DND-41 (cell line): Measurements from ENCODE around the gene SMG9.

Experiments used
- ATAC-seq: fragments of 200-7000 bp; cut with Tn5 transposase; 3 replicates; pipeline ENCODE4 v1.9.1; 2021; ENCODE audit warnings: low read depth; ENCODE audit not compliant: insufficient read depth
- DNase-seq: peaks from one replicate; pipeline ENCODE4 v3.0.0-alpha.2; 2020
- H2AFZ ChIP-seq: 2 replicates; pipeline ENCODE4 v1.6.0; 2012; ENCODE audit warnings: low read depth, low read length
- H3K27ac ChIP-seq: 2 replicates; pipeline ENCODE4 v1.5.1; 2012; ENCODE audit warnings: low read length, inconsistent platforms
- H3K27me3 ChIP-seq: fragments of 200-600 bp; sonication (generic); 2 replicates; pipeline ENCODE4 v1.6.0; 2012; ENCODE audit warnings: low read length, mild to moderate bottlenecking, inconsistent platforms; ENCODE audit not compliant: insufficient read depth, poor library complexity
- H3K36me3 ChIP-seq: 2 replicates; pipeline ENCODE4 v1.5.1; 2012; ENCODE audit warnings: low read length, inconsistent platforms; ENCODE audit not compliant: insufficient read depth
- H3K4me1 ChIP-seq: 2 replicates; pipeline ENCODE4 v1.5.1; 2012; ENCODE audit warnings: mild to moderate bottlenecking, low read length; ENCODE audit not compliant: insufficient read depth
- H3K4me2 ChIP-seq: 2 replicates; pipeline ENCODE4 v1.6.0; 2012; ENCODE audit warnings: mild to moderate bottlenecking, moderate library complexity, low read length, inconsistent platforms; ENCODE audit not compliant: insufficient read depth
- H3K4me3 ChIP-seq, 2 experiments: fragments of 200-600 bp in 1 of 2; shearing (Covaris generic) in 1 of 2; 2 replicates each; pipeline ENCODE4 v1.5.1; 2012 to 2016; ENCODE audit warnings: inconsistent platforms in 2 of 2, low read length in 2 of 2, mild to moderate bottlenecking in 2 of 2, low read depth in 1 of 2, moderate library complexity in 1 of 2
- H3K79me2 ChIP-seq: 2 replicates; pipeline ENCODE4 v1.6.0; 2012; ENCODE audit warnings: low read length, inconsistent platforms; ENCODE audit not compliant: insufficient read depth
- H3K9ac ChIP-seq: 2 replicates; pipeline ENCODE4 v1.6.0; 2012; ENCODE audit warnings: low read depth, mild to moderate bottlenecking, inconsistent platforms, low read length, moderate library complexity
- H3K9me3 ChIP-seq: 2 replicates; pipeline ENCODE4 v1.5.1; 2012; ENCODE audit warnings: low read length, moderate library complexity, mild to moderate bottlenecking, inconsistent platforms; ENCODE audit not compliant: insufficient read depth, severe bottlenecking
- H4K20me1 ChIP-seq: 2 replicates; pipeline ENCODE4 v1.6.0; 2012; ENCODE audit warnings: low read length; ENCODE audit not compliant: insufficient read depth
- EZH2 ChIP-seq: IDR thresholded peaks from 3 replicates; pipeline ENCODE4 v1.6.1; 2012; ENCODE audit warnings: borderline replicate concordance, low read depth, mild to moderate bottlenecking, moderate library complexity, low read length, inconsistent platforms; ENCODE audit not compliant: severe bottlenecking
- TF ChIP-seq, protein P1 (sequence below): IDR thresholded peaks from 2 replicates; pipeline ENCODE4 v1.5.1; 2012; ENCODE audit warnings: borderline replicate concordance, low read length, moderate library complexity, mild to moderate bottlenecking; ENCODE audit not compliant: poor library complexity, severe bottlenecking; ENCODE audit errors: extremely low read depth

Gene SMG9

DNA sequence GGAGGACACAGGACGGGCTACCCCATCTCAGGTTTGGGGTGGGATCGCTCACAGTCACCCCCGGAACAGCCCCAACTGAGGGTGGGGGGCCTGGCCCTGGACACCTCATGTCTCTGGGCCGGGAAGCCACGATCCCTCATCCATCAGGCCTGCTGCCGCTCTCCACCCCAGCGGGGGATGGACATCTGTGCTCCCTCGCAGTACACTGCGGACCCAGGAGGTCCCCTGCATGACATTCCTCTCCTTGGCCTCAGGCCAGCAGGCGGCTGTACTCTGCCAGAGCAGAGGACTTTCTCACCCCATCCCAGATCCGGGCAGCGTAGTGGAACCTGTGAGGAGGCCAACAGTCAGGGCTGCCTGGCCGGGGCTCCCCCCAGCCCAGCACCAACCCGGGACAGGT, 23.4 kb downstream of the SMG9 start:
- H3K4me2 ChIP-seq, result no peak overlapping the region
- DNase-seq, result no peak
- no peak overlapping the region for H3K27ac ChIP-seq
- TF ChIP-seq EZH2, result no peak
- TF ChIP-seq, protein P1, sequence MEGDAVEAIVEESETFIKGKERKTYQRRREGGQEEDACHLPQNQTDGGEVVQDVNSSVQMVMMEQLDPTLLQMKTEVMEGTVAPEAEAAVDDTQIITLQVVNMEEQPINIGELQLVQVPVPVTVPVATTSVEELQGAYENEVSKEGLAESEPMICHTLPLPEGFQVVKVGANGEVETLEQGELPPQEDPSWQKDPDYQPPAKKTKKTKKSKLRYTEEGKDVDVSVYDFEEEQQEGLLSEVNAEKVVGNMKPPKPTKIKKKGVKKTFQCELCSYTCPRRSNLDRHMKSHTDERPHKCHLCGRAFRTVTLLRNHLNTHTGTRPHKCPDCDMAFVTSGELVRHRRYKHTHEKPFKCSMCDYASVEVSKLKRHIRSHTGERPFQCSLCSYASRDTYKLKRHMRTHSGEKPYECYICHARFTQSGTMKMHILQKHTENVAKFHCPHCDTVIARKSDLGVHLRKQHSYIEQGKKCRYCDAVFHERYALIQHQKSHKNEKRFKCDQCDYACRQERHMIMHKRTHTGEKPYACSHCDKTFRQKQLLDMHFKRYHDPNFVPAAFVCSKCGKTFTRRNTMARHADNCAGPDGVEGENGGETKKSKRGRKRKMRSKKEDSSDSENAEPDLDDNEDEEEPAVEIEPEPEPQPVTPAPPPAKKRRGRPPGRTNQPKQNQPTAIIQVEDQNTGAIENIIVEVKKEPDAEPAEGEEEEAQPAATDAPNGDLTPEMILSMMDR, result no peak
- H3K79me2 ChIP-seq, result no peaks in the 10 kb centered on the region
- no peak overlapping the region for H2AFZ ChIP-seq
- no peaks in the 10 kb centered on the region for H3K9me3 ChIP-seq
- no peaks in the 10 kb centered on the region for H3K4me1 ChIP-seq
- peaks cover 76% of the 10 kb centered on the region for H3K36me3 ChIP-seq
- no peaks in the 10 kb centered on the region for H3K27me3 ChIP-seq
- H3K9ac ChIP-seq, result no peak overlapping the region
- H3K4me3 ChIP-seq, result no peak overlapping the region
- no peak for ATAC-seq
- H4K20me1 ChIP-seq, result no peaks in the 10 kb centered on the region

DNA sequence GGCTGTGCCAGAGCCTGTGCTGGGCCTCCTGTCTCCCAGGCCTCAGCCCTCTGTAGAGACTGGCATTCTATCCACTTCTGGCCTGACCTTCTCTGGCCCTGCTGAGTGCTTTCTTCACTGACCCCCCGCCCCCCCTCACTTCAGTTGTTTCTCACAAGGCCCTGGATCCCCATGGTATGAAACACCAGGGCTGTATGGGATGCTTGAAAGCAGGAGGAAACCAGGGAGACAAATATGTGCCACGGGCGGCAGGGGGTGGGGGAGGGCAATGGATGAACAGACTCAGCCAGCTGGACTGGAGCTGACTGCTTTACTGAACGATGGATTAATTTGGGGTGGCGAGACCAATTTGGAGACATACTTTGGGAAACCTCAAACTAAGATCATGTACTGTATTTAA, 24.8 kb downstream of the SMG9 start:
- Histone ChIP-seq H3K9ac (no peak overlapping the region), H3K4me2 (no peak overlapping the region), H3K27me3 (no peaks in the 10 kb centered on the region), H3K79me2 (no peaks in the 10 kb centered on the region), H2AFZ (no peak overlapping the region), H3K36me3 (peaks cover 64% of the 10 kb centered on the region), H3K4me3 (no peak overlapping the region), H4K20me1 (no peaks in the 10 kb centered on the region), H3K9me3 (no peaks in the 10 kb centered on the region), H3K4me1 (no peaks in the 10 kb centered on the region), H3K27ac (no peak overlapping the region)
- no peak for TF ChIP-seq EZH2
- TF ChIP-seq, protein P1, result no peak
- ATAC-seq, result no peak
- no peak for DNase-seq

DNA sequence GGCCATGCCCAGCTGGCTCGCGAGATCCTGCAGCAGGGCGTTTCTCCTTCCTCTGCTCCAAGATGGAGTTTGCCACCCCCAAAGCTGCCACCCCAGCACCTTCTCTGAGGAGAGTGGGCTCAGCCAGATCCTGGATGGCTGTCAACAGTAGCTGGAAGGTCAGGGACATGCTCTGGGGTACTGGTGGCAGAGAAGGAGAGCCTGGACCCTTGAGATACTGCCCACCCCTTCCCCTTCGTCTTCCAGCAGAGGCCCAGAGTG, 27.2 kb downstream of the SMG9 start:
- H3K27ac ChIP-seq, result no peak overlapping the region
- no peak overlapping the region for H2AFZ ChIP-seq
- H3K4me2 ChIP-seq, result no peak overlapping the region
- no peak overlapping the region for H3K4me3 ChIP-seq
- H3K27me3 ChIP-seq, result no peaks in the 10 kb centered on the region
- peaks cover 40% of the 10 kb centered on the region for H3K36me3 ChIP-seq
- H3K9ac ChIP-seq, result no peak overlapping the region
- TF ChIP-seq, protein P1, result no peak
- no peak for TF ChIP-seq EZH2
- no peaks in the 10 kb centered on the region for H3K79me2 ChIP-seq
- no peaks in the 10 kb centered on the region for H3K9me3 ChIP-seq
- H4K20me1 ChIP-seq, result no peaks in the 10 kb centered on the region
- ATAC-seq, result no peak
- no peak for DNase-seq
- H3K4me1 ChIP-seq, result no peaks in the 10 kb centered on the region

DNA sequence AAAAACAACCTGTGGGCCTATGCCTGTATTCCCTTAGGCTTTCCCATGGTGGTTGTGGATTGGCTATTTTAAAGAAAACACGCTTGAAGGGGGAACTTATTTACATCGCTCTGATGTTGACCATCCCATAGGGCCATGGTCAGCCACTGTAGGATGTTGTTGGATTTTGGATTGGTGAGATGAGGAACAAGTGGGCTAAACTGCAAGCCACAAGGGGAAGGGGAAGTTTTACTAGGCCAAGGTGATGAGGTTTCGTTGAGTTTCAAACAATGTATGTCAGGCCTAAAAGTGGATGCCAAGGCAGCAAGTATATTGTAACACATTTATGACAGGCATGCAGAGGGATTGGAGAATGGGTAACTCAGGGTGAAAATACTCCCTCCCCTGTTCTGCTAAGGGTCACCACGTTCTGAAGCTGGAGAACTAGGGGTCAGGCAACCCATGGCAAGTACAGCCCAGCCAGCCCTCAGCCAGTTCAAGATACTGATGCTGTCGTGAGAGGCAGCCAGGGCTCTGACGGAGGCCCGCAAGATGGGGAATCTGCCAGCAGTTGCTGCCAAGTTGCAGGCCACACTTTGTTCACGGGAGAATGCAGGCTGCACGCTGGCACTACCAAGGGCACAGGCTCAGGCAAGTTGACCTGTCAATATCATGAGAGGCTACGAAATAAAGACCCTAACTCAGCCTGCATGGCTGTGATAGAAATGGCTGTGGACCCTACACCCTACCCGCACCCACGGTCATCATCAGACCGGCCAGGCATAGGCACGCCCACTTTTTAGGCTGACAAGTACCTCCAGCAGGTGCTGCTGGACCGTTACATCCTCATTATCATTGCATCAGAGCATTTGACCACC, 27.8 kb downstream of the SMG9 start:
- Histone ChIP-seq H3K36me3 (peaks cover 34% of the 10 kb centered on the region), H3K27me3 (no peaks in the 10 kb centered on the region), H3K4me2 (no peak overlapping the region), H3K4me3 (no peak overlapping the region), H3K9me3 (no peaks in the 10 kb centered on the region), H3K79me2 (no peaks in the 10 kb centered on the region), H3K9ac (no peak overlapping the region), H3K4me1 (no peaks in the 10 kb centered on the region), H2AFZ (no peak overlapping the region), H3K27ac (no peak overlapping the region), H4K20me1 (no peaks in the 10 kb centered on the region)
- DNase-seq (no peak), ATAC-seq (no peak)
- TF ChIP-seq EZH2, result no peak
- TF ChIP-seq, protein P1, result no peak
